B cell (primary cell): ENCODE data around the gene MAP2K5. TPM values are rescaled to one million over a fixed set of nuclear protein-coding genes. Genes with fewer than 3 reads are reported as not detected.

ENCODE experiments used
- ATAC-seq: fragments of 200-7000 bp; cut with Tn5 transposase; one replicate; pipeline ENCODE4 v1.10.0; 2021; ENCODE audit warnings: low read depth, mild to moderate bottlenecking, moderate number of reproducible peaks, moderate library complexity
- CTCF ChIA-PET: fragments of 350-600 bp; sonication (Branson Sonifier 250); formaldehyde crosslinking; loops from one replicate; lab custom pipeline; 2021; ENCODE audit warnings: antibody characterized with exemption, inconsistent platforms; lab: Charles Lee
- POLR2A ChIA-PET: fragments of 350-600 bp; sonication (Branson Sonifier 250); formaldehyde crosslinking; loops from one replicate; lab custom pipeline; 2021; ENCODE audit warnings: antibody characterized with exemption; lab: Charles Lee
- DNase-seq: peaks from one replicate; pipeline ENCODE4 v3.0.0; 2013
- H2AFZ ChIP-seq: 2 replicates; pipeline ENCODE4 v1.6.1; 2012; ENCODE audit warnings: mild to moderate bottlenecking, low read depth, low read length; ENCODE audit not compliant: insufficient read depth, poor library complexity, severe bottlenecking
- H3K27ac ChIP-seq, 2 donors: 1 replicate in 1 of 2; 2 replicates in 1 of 2; pipeline ENCODE4 v1.5.1; 2012 to 2013; ENCODE audit warnings: low read length in 2 of 2, mild to moderate bottlenecking in 2 of 2, moderate library complexity in 1 of 2
- H3K27me3 ChIP-seq, 4 experiments: fragments of 200-600 bp in 1 of 4; sonication (generic) in 1 of 4; replicated peaks in 1 of 4; 1 replicate in 2 of 4; 2 replicates in 2 of 4; pipeline versions ENCODE4 v1.6.1 to v1.7.0; 2013 to 2016; ENCODE audit warnings: low read length in 3 of 4, mild to moderate bottlenecking in 2 of 4, mixed read lengths in 1 of 4, moderate library complexity in 1 of 4; ENCODE audit not compliant: insufficient read depth in 4 of 4, control insufficient read depth in 3 of 4; ENCODE audit errors: control extremely low read depth in 1 of 4
- H3K36me3 ChIP-seq, 2 experiments: replicated peaks in 1 of 2; 1 replicate in 1 of 2; 2 replicates in 1 of 2; pipeline versions ENCODE4 v1.6.1 to v1.7.1; 2013; ENCODE audit warnings: low read length in 1 of 2; ENCODE audit not compliant: insufficient read depth in 2 of 2, control insufficient read depth in 1 of 2; ENCODE audit errors: control extremely low read depth in 1 of 2, extremely low read depth in 1 of 2
- H3K4me1 ChIP-seq, 2 donors: fragments of 200-600 bp in 1 of 2; sonication (generic) in 1 of 2; 1 replicate in 1 of 2; 2 replicates in 1 of 2; pipeline versions ENCODE4 v1.5.1 to v1.6.1; 2013 to 2017; ENCODE audit warnings: low read length in 2 of 2; ENCODE audit not compliant: control insufficient read depth in 2 of 2, insufficient read depth in 2 of 2
- H3K4me2 ChIP-seq: replicated peaks from 2 replicates; pipeline ENCODE3; 2012; ENCODE audit warnings: mild to moderate bottlenecking, low read depth, low read length; ENCODE audit not compliant: poor library complexity, severe bottlenecking
- H3K4me3 ChIP-seq, 5 experiments: fragments of 200-600 bp in 1 of 5; sonication (generic) in 1 of 5; 1 replicate in 3 of 5; 2 replicates in 2 of 5; pipeline versions ENCODE4 v1.5.1 to v1.7.0; 2011 to 2016; ENCODE audit warnings: low read length in 4 of 5, mild to moderate bottlenecking in 4 of 5, low read depth in 2 of 5, control low read depth in 1 of 5, moderate library complexity in 1 of 5; ENCODE audit not compliant: insufficient read depth in 1 of 5; ENCODE audit errors: control extremely low read depth in 1 of 5, extremely low read depth in 1 of 5
- H3K79me2 ChIP-seq: fragments of 200-600 bp; sonication (generic); one replicate; pipeline ENCODE4 v1.6.0; 2016; ENCODE audit warnings: low read length; ENCODE audit not compliant: control insufficient read depth, insufficient read depth
- H3K9ac ChIP-seq: fragments of 200-600 bp; sonication (generic); 2 replicates; pipeline ENCODE4 v1.6.1; 2017; ENCODE audit warnings: mild to moderate bottlenecking, low read length, moderate library complexity
- H3K9me3 ChIP-seq, 3 donors: one replicate each; pipeline versions ENCODE4 v1.6.1 to v1.7.1; 2013; ENCODE audit warnings: low read length in 2 of 3; ENCODE audit not compliant: control insufficient read depth in 2 of 3, insufficient read depth in 1 of 3; ENCODE audit errors: control extremely low read depth in 1 of 3
- H4K20me1 ChIP-seq: 2 replicates; pipeline ENCODE4 v1.6.0; 2012; ENCODE audit warnings: mild to moderate bottlenecking, low read length; ENCODE audit not compliant: insufficient read depth, control insufficient read depth, poor library complexity, severe bottlenecking
- H3K27ac Mint-ChIP-seq: one replicate; pipeline ENCODE4 v1.8.0; 2021; ENCODE audit warnings: mixed read lengths
- H3K27me3 Mint-ChIP-seq: one replicate; pipeline ENCODE4 v1.8.0; 2021; ENCODE audit warnings: mixed read lengths
- H3K4me1 Mint-ChIP-seq: one replicate; pipeline ENCODE4 v1.8.0; 2021; ENCODE audit warnings: mixed read lengths
- H3K4me3 Mint-ChIP-seq: one replicate; pipeline ENCODE4 v1.8.0; 2021; ENCODE audit warnings: mixed read lengths
- H3K9me3 Mint-ChIP-seq: one replicate; pipeline ENCODE4 v1.8.0; 2022; ENCODE audit warnings: mixed read lengths; ENCODE audit not compliant: insufficient read depth
- CTCF ChIP-seq: fragments of 200-600 bp; IDR thresholded peaks from one replicate; pipeline ENCODE4 v1.8.0; 2022; ENCODE audit warnings: antibody characterized with exemption, mild to moderate bottlenecking
- EZH2 ChIP-seq: IDR thresholded peaks from 2 replicates; pipeline ENCODE4 v1.6.1; 2012; ENCODE audit warnings: borderline replicate concordance, low read depth, mild to moderate bottlenecking, moderate library complexity, low read length; ENCODE audit not compliant: insufficient read depth, poor library complexity, severe bottlenecking
- WGBS: methylation state at CpG from one replicate; pipeline ENCODE4 v1.1.5; 2013; ENCODE audit warnings: missing lambda C conversion rate; ENCODE audit not compliant: insufficient coverage; 5-methylcytosine and 5-hydroxymethylcytosine counted together
- intact Hi-C: fragments of 100-400 bp; cut with micrococcal nuclease; formaldehyde crosslinking; loops from one replicate; pipeline ENCODE4 v1.10.0; 2022
- polyA plus RNA-seq: library from polyadenylated mRNA; depleted of rRNA; stranded (reverse); fragments of >200 nt; gene quantifications from 2 replicates; pipeline ENCODE4 v1.2.3, GENCODE V29; 2012
- total RNA-seq, 2 donors: library from RNA; stranded (reverse); fragments of 120-200 nt in 1 of 2; gene quantifications; 1 replicate in 1 of 2; 2 replicates in 1 of 2; pipeline versions ENCODE4 v1.2.3 to v1.2.4, GENCODE V29; 2013 to 2022

The MAP2K5 gene
- total and polyA plus RNA-seq, 2 donors (not counting 1 experiment from before 2014, with no cell fraction given), result 11.1 to 40.0 TPM

- peaks cover 3 to 8% of the 10 kb centered on the region in 2 donors for H3K4me1 ChIP-seq
- H3K27ac ChIP-seq, result no peak overlapping the region
- TF ChIP-seq EZH2, result no peak
- TF ChIP-seq CTCF, result no peak
- Mint-ChIP-seq H3K4me3 (no peak overlapping the region), H3K27ac (no peak overlapping the region), H3K4me1 (peaks cover 23% of the 10 kb centered on the region), H3K27me3 (no peaks in the 10 kb centered on the region), H3K9me3 (no peaks in the 10 kb centered on the region)
- CTCF ChIA-PET, result interaction anchor here (0.6 to 1.2 kb wide), 2 partner anchors 15 to 37 kb away, joined by 3 read pairs; no protein-coding TSS in a partner anchor
- H3K4me2 ChIP-seq, result no peak overlapping the region
- H3K9ac ChIP-seq, result no peak overlapping the region
- DNase-seq, result no peak
- H3K4me3 ChIP-seq, result no peak overlapping the region
- H3K9me3 ChIP-seq, result no peaks in the 10 kb centered on the region
- no peaks in the 10 kb centered on the region for H4K20me1 ChIP-seq
- H2AFZ ChIP-seq, result no peak overlapping the region
- H3K79me2 ChIP-seq, result peaks cover 6% of the 10 kb centered on the region
- intact Hi-C loops, result no loop called here
- peaks cover 3 to 15% of the 10 kb centered on the region in 2 experiments for H3K36me3 ChIP-seq
- POLR2A ChIA-PET, result no interaction called here
- no peak for ATAC-seq
- WGBS, result 76% methylated on average over 4 of the region's 8 CpGs
- no peaks in the 10 kb centered on the region for H3K27me3 ChIP-seq
Measured at GRCh38 chr15:67548862-67549651, 6.6 kb downstream of the MAP2K5 start.

- Mint-ChIP-seq H3K27ac (no peak overlapping the region), H3K9me3 (no peaks in the 10 kb centered on the region), H3K4me1 (peaks cover 18% of the 10 kb centered on the region), H3K4me3 (no peak overlapping the region), H3K27me3 (no peaks in the 10 kb centered on the region)
- no peak for ATAC-seq
- H3K27ac ChIP-seq, result no peak overlapping the region
- H4K20me1 ChIP-seq, result peaks cover 2% of the 10 kb centered on the region
- no CpG with 5 or more reads among the region's 3 CpGs for WGBS
- no peak overlapping the region for H3K4me2 ChIP-seq
- no peaks in the 10 kb centered on the region for H3K9me3 ChIP-seq
- peaks cover 3 to 8% of the 10 kb centered on the region in 2 donors for H3K4me1 ChIP-seq
- H2AFZ ChIP-seq, result no peak overlapping the region
- no peak for DNase-seq
- H3K9ac ChIP-seq, result no peak overlapping the region
- peaks cover 3 to 15% of the 10 kb centered on the region in 2 experiments for H3K36me3 ChIP-seq
- no peak overlapping the region for H3K4me3 ChIP-seq
- POLR2A ChIA-PET, result no interaction called here
- peaks cover 6% of the 10 kb centered on the region for H3K79me2 ChIP-seq
- intact Hi-C loops, result no loop called here
- no peaks in the 10 kb centered on the region for H3K27me3 ChIP-seq
- TF ChIP-seq CTCF (no peak), EZH2 (no peak)
- CTCF ChIA-PET, result interaction anchor here (1.2 kb wide), 1 partner anchor 38 kb away, joined by 3 read pairs; no protein-coding TSS in a partner anchor
Measured at GRCh38 chr15:67549736-67550135, 7.2 kb downstream of the MAP2K5 start.
